HG03439 (cell line): ENCODE results near the gene SOX6.

Experiments
- ATAC-seq: cut with Tn5 transposase; IDR thresholded peaks from one replicate; pipeline ENCODE4 v1.9.1; 2021; ENCODE audit warnings: mild to moderate bottlenecking, moderate library complexity; ENCODE audit not compliant: unreplicated experiment

SOX6 gene

GRCh38 chr11:16012125-16012751 is 344.1 kb downstream of the SOX6 start:
- ATAC-seq: no peak

DNA sequence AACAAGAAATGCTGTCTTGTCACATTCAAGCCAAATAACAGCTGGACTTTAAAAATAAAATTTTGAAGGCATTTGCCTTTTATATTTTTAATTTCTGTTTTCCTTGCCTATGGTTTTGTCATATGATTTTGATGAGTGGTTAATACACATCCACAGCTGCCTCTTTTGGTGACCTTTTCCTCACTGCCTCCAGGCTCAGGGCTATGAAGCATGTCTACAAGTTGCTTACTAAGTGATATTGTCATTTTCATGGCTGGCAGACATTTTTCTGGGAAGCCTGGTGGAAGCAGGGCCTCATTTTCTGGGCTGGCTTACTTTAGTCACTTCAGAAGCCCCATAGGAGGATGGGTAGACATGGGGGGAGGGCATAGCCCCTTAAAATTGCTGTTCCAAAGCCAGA is 344.9 kb downstream of the SOX6 start:
- no peak for ATAC-seq

DNA sequence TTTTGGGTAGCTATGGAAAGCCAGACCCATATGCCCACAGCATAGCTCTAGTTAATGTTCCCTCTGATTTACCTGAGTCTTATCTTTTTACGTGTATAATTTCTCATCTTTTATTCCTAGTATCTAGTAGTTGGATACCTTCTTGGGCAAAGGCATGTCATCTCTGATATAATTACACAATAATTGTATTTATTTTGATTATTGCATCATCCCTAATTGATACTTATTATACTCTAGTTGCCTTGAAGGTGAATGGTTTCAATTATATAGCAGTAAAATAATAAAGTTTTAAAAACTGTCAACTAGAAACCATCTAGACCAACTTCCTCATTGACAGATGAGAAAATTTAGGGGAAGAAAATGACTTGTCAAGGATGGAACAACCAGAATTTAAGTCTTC is 347.3 kb downstream of the SOX6 start:
- no peak for ATAC-seq

- no peak for ATAC-seq
Observed at GRCh38 chr11:16007514-16007913, 348.8 kb downstream of the SOX6 start.

DNA sequence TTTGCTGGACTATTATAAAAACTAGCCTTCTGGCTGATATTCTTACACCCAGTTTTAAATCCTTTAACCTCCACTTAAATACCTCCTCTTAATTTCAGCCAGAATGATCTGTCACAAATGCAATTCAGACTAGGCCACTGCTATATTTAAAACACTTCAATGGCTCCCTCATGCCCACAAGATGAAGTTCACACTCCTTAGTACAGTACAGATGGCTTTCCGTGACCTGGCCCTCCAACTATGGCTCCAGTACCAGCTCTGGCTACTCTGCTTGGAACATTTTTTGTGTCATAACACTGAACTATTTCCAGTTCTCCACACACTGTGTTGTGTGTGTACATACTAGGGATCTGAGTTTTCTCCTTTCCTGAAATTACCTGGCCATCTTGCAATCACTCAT is 353.4 kb downstream of the SOX6 start:
- no peak for ATAC-seq

- ATAC-seq: no peak
Observed at GRCh38 chr11:16001899-16002426, 354.4 kb downstream of the SOX6 start.

DNA sequence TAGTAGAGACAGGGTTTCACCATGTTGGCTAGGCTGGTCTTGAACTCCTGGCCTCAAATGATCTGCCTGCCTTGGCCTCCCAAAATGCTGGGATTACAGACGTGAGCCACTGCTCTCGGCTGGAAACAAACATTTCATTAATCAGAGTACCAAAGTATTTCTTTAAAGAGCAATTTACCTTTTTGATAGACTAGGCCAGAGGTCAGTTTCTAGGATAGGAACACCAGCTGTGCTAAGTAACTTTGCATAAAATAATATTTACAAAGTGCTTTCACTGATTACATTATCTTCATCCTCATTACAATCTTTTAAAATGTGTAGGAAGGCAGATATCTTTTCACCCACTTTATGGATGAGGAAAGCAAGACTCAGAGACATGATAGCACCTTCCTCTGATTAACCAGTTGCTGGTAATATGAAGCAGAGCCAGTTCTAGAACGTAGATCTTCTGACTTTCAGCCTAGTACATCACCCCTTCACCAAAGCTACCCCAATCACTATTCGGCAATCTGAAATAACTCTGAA is 355.2 kb downstream of the SOX6 start:
- ATAC-seq: no peak

- no peak for ATAC-seq
Observed at GRCh38 chr11:16000065-16000464, 356.3 kb downstream of the SOX6 start.

DNA sequence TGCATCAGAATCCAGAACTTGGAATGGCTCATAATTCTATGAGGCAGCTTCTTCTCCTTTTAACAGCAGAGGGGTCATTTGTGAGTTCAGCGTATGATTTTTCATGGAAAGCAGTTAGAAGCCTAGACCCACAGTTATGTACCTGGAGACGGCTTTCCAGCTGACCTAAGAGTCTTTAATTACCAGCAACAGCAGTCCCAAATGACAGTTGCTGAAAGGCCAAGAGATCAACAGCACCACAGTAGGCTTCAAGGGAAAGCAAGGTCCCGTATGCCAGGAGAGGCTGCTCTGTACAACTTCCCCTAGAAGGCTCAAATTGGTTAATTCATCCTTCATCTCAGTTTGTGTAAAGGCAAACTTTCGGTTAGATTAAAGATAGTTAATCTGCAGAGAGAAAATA is 363.0 kb downstream of the SOX6 start:
- no peak for ATAC-seq

- ATAC-seq: no peak
Observed at GRCh38 chr11:15991215-15991614, 365.1 kb downstream of the SOX6 start.

DNA sequence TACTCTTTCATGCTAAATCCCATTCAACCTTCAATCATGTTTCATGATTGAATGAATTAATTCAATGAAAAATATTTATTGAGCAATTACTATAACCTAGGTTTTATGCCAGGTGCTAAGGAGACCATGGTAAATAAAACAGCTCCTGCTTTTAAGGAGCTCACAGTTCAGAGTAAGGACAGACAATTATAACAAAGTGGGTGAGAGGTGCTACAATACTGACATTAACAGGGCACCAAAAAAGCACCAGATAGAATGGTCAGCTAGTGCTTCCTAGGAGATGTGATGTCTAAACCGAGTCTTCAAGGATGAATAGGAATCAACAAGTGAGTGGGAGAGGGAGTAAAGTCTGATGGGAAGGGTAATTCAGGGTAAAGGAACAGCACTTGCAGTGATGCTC is 366.7 kb downstream of the SOX6 start:
- ATAC-seq: no peak

- no peak for ATAC-seq
Observed at GRCh38 chr11:15988693-15989231, 367.6 kb downstream of the SOX6 start.

DNA sequence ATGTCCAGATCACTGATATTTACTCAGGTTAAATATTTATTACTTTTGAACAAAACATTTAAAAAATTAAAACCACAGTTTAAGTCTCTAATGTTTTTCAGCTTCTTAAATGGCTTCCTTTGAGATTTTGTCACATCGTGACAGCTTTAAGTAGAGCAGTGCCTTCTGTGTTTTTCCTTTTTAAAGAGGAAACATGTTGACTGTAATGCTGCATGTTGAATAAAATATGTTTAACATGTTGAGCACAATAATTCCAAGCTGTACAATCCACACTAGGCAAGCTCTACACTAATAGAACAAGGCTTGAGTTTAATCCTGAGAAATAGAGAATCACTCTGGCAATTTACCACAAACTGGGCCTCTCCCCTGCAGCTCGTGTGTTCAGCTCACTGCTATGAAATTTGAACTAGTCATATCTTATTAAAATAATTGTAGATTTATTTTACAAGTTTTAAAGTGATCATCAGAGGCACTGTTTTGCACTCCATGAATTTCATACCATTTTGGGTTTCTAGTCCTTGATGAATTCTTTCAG is 368.3 kb downstream of the SOX6 start:
- no peak for ATAC-seq

DNA sequence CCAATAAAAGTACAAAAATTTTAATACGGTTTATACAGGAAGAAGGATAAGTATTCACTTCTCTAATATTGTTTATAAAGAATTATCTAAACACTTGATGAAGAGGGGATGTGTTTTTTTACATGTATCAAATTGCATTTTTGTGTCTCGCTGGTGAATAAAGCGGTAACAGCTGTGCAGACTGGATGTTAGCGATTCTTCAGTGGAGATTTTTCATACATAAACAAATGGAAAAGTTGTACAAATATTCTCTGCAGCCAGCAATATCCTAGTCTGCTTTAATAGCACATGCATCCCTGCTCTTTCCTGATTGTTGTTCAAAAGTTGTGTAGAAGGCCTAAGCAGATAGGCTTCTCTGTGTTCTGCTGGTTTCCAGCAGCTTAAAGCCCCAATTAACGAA is 369.3 kb downstream of the SOX6 start:
- ATAC-seq: no peak

- no peak for ATAC-seq
Observed at GRCh38 chr11:15985860-15986139, 370.5 kb downstream of the SOX6 start.

DNA sequence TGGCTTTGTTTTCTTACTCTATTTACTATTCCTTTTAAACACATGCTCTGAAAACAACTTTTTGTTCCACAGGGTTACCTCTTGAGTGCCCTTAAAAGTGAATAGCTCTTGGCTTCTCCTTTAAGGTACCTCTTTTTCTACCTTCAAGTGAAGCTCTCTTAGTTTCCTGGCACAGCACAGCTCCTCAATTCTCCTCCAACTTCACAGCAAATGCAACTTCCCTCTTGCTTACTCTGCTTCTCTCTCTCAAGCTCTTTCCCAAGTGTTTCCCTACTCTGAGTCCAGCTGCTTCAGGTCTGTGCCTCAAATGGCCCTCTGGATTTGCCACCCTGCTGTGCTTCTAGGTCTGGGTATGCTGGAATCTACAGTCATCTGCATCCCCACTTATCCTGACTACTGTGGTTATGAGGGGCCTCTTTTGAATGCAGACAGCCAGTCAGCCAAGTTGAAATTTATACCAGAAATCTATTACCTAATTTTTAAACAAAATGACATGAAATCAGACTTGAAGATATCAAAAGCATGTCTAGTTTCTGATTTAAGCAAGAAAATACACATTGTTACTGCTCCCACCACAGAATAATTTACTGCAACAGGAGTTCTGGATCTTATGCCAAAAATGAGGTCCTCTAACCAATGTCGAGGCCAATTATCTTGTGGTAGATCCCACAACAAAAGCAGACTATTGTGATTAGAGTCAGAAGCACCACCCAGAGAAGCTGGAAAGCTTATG is 371.1 kb downstream of the SOX6 start:
- ATAC-seq: no peak

DNA sequence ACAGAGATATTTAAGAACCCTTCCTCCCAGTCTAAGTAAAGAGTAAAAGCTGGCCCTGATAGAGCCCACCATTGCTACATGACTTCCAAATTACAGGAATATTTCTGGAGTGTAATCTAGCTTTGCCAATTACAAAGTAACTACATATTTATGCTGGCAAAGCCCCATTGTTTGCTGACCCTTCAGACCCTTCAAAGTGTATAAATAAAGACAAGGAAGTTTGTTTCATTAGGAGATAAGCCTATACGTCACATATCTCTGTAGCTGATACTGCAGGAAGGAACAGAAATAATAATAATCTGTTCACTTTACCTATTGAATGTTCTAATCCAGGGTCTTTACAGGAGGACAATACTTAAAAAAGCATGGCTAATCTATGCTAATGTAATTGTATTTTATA is 375.1 kb downstream of the SOX6 start:
- no peak for ATAC-seq

GRCh38 chr11:15977116-15977515 is 379.2 kb downstream of the SOX6 start:
- no peak for ATAC-seq

DNA sequence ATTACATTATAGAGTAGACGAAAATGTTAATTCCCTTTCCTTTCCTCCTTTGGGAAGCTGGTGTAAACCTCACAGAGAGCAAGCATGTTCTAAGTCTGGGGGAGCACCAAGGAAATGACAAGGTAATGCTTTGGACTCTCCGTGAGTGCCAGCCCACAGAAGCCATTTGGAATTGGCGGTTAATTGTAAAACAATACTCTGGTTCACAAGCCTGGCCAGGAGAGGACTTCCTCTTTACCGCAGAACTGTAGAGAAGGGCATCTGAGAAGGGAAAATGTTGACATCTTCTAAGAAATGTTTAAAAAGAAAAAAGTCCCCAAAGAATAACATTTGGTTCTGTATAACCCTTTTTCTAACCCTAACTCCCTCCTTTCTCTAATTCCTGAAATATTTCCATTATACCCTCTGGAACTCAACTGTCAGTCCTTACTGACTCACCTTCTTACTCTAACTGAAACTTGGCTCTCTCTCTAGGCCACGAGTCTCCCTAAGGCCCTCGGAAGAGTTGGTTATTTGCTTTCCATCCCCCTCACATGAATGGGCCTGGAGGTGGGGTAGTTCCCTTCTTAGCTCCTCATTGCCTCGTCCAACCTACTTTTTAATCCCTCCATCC is 379.8 kb downstream of the SOX6 start:
- ATAC-seq: no peak

DNA sequence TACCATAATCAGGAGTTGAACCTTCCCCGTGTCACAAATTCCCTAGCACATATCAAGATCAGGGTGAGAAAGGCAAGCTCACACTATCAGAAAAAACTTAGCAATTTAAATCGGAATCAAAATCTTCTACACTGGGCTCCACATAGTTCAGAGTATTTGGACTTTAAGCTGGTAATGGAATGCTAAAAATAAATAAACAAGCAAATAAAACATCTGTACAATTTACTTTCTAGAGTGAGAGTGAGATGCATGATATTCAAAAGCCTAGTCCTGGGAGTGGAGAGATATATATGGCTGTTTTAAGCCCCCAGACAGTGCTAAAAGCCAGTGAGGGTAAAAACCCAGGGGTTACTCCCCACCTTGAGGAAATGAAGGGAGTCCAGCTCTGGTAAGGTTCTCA is 380.6 kb downstream of the SOX6 start:
- no peak for ATAC-seq

DNA sequence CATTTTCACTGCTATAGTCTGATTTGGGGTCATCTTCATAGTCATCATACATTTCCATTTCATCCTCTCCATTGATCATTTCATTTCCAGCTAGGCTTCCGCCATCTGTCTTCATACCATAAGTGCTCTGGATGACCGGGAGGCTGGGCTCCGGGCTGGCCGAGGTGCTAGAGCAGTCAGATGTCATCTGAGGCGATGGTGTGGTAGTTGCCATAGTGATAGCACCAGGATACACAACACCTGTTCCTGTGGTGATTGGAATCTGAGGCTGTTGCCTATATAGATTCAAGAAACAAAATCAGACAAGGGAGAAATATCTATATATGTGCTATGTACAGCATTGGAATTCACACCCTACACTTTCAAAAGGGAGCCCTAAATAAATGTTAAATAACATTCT is 383.5 kb downstream of the SOX6 start:
- no peak for ATAC-seq

DNA sequence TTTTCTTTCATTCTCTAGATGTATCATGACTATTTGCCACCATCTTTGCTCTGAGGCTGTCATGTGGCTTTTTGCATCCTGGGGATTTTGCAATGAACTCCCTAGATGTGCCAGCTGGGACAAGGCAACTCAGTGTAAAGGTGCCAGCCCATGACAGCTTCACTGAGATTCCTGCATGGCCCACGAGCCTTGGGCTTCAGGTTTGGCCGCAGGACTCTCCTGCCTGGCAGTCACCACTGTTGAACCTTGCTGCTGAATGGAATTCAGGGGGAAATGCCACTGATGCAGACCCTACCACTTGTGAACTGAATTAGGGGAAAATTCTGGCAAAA is 385.2 kb downstream of the SOX6 start:
- ATAC-seq: no peak
